Osteocyte (in vitro differentiated cells): Measurements from ENCODE around the gene SLC6A12. TPM values are rescaled to one million over a fixed set of nuclear protein-coding genes. Genes with fewer than 3 reads are reported as not detected.

Source experiments
- DNase-seq: peaks from one replicate; pipeline ENCODE4 v3.0.0; 2021; ENCODE audit warnings: mixed read lengths; ENCODE audit not compliant: unreplicated experiment; ENCODE audit errors: extremely low spot score
- H3K27ac Mint-ChIP-seq: one replicate; pipeline ENCODE4 v1.8.0; 2021; ENCODE audit warnings: mild to moderate bottlenecking, mixed read lengths; ENCODE audit not compliant: unreplicated experiment
- H3K27me3 Mint-ChIP-seq: one replicate; pipeline ENCODE4 v1.8.0; 2021; ENCODE audit warnings: mixed read lengths; ENCODE audit not compliant: unreplicated experiment
- H3K36me3 Mint-ChIP-seq: one replicate; pipeline ENCODE4 v1.8.0; 2021; ENCODE audit warnings: mixed read lengths; ENCODE audit not compliant: unreplicated experiment
- H3K4me1 Mint-ChIP-seq: one replicate; pipeline ENCODE4 v1.8.0; 2021; ENCODE audit warnings: mixed read lengths; ENCODE audit not compliant: unreplicated experiment
- H3K4me3 Mint-ChIP-seq: one replicate; pipeline ENCODE4 v1.8.0; 2021; ENCODE audit warnings: mild to moderate bottlenecking, moderate library complexity, mixed read lengths; ENCODE audit not compliant: unreplicated experiment
- H3K9me3 Mint-ChIP-seq: one replicate; pipeline ENCODE4 v1.8.0; 2021; ENCODE audit warnings: mixed read lengths; ENCODE audit not compliant: unreplicated experiment
- CTCF ChIP-seq: fragments of 200-600 bp; sonication (generic); IDR thresholded peaks from 2 replicates; pipeline ENCODE4 v1.5.0; 2021; ENCODE audit warnings: antibody characterized with exemption, mild to moderate bottlenecking, moderate library complexity
- total RNA-seq: library from RNA; stranded (reverse); gene quantifications from 2 replicates; pipeline ENCODE4 v1.2.1, GENCODE V29; 2021

SLC6A12 gene
- total RNA-seq, 1 donor from 2014 or later = not detected

DNA sequence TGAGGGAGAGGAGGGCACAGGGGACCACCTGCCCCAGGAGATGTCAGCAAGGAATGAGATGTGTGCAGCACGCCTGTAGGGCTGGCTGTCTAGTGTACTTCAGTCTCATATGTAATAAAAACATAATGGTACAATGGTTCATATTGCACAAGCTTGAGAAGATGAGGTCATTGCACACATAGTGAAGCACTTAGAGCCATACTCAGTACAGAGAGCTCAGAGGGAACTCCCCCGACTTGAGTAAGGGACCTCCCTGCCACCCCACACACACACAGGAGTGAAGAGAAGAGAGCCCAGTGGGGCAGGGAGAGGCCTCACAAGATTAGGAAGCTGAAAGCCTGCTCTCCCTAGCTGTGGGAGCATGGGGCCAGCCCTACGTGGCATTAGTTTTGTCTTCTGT is 61.5 kb downstream of the SLC6A12 start:
- no peak overlapping the region for H3K4me3 Mint-ChIP-seq
- H3K4me1 Mint-ChIP-seq = no peaks in the 10 kb centered on the region
- no peak for DNase-seq
- H3K27me3 Mint-ChIP-seq = peaks cover 54% of the 10 kb centered on the region
- no peak for TF ChIP-seq CTCF
- no peaks in the 10 kb centered on the region for H3K36me3 Mint-ChIP-seq
- no peaks in the 10 kb centered on the region for H3K9me3 Mint-ChIP-seq
- H3K27ac Mint-ChIP-seq = no peak overlapping the region

DNA sequence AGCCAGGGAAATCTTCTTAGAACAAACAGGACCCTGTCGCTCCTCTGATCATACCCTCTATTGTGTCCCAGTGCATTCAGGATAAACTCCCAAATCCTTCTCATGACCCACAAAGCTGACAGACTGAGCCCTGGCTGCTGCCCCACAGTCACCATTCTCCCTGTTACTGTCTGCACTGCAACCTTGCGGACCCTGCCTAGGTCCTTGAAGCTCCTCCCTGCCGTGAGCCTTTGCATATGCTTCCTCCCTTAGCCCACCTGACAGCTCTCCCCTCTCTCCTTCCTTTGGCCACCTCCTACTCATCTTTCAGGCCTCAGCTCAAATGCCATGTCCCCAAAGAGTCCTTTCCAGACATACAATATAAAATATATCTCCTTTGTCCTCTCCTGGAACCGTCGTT is 62.4 kb downstream of the SLC6A12 start:
- no peak overlapping the region for H3K4me3 Mint-ChIP-seq
- peaks cover 58% of the 10 kb centered on the region for H3K27me3 Mint-ChIP-seq
- no peak for TF ChIP-seq CTCF
- DNase-seq = no peak
- H3K27ac Mint-ChIP-seq = no peak overlapping the region
- H3K36me3 Mint-ChIP-seq = no peaks in the 10 kb centered on the region
- H3K4me1 Mint-ChIP-seq = no peaks in the 10 kb centered on the region
- H3K9me3 Mint-ChIP-seq = no peaks in the 10 kb centered on the region

DNA sequence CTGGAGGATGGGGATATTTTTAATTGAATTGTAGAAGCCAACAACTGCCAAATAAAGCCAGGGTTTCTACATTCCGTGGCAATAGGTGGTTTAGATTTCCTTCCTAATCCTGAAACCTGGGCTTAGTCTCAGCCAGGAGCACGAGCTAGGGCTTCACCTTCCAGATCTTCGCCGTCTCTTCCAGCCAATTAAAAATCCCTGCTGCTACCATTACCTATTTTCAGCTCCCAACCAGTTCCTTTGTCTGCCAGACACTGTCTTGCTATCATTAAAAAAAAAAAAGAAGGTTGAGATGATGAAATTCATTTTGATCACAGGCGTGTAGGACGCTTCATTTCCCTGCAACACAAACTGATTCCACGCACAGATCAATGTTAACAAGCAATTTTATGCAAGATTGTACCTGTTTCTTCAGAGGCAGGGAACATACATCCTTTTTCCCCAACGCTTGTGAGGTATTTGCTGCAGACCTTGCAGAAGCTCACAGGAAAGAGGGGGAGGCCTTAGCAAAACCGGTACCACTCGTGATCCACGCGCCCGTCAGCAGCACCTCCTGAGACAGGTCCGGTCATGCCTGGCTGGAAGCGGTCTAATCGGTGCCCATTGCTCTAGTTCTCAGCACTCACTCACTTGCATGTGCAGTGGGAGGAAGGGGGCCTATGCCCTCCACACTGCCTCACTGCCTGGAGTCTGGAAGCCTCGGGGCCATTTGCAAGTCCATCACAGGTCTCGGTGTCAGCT is 65.1 kb downstream of the SLC6A12 start:
- Mint-ChIP-seq H3K4me3 (no peak overlapping the region), H3K36me3 (no peaks in the 10 kb centered on the region), H3K4me1 (no peaks in the 10 kb centered on the region), H3K27ac (no peak overlapping the region), H3K9me3 (no peaks in the 10 kb centered on the region), H3K27me3 (peaks cover 61% of the 10 kb centered on the region)
- no peak for DNase-seq
- TF ChIP-seq CTCF = no peak

GRCh38 chr12:147242-147641 is 66.7 kb downstream of the SLC6A12 start:
- TF ChIP-seq CTCF = no peak
- no peak for DNase-seq
- H3K36me3 Mint-ChIP-seq = no peaks in the 10 kb centered on the region
- no peak overlapping the region for H3K27ac Mint-ChIP-seq
- no peaks in the 10 kb centered on the region for H3K4me1 Mint-ChIP-seq
- no peaks in the 10 kb centered on the region for H3K9me3 Mint-ChIP-seq
- peaks cover 55% of the 10 kb centered on the region for H3K27me3 Mint-ChIP-seq
- no peak overlapping the region for H3K4me3 Mint-ChIP-seq

DNA sequence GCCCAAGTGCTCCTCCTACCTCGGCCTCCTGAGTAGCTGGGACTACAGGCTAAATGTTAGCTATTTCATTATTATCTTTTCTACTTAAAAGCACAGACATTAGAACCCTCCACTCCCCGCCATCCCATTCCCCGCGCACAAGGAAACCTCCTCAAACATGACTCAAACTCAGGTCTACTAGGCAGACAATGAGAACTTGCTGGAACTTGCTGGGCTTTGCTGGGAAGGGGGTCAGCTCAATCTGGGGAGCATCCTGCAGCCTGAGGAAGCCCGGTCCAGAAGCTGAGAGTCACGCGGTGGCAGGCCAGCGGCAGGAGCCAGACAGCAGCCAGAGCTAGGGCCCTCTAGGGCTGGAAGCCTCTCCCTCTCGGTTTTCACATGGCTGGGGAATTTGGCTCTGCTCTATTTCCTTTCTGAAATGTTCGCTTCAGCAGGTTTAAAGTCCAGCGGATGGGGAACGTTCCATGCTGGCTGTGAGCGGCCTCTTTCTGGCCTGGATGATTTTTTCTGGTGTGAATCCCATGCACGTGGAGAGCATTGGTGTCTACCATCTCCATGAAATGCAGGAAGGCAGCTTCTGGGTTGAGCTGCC is 68.5 kb downstream of the SLC6A12 start:
- H3K36me3 Mint-ChIP-seq = no peaks in the 10 kb centered on the region
- H3K27me3 Mint-ChIP-seq = peaks cover 59% of the 10 kb centered on the region
- H3K27ac Mint-ChIP-seq = no peak overlapping the region
- TF ChIP-seq CTCF = no peak
- DNase-seq = no peak
- no peak overlapping the region for H3K4me3 Mint-ChIP-seq
- no peaks in the 10 kb centered on the region for H3K4me1 Mint-ChIP-seq
- no peaks in the 10 kb centered on the region for H3K9me3 Mint-ChIP-seq
